Sigmoid colon (tissue), 4 donors: ENCODE data around the gene ZNF831.

Experiments
- CTCF ChIP-seq, 4 experiments: fragments of 450-650 bp in 3 of 4; fragments of 200-600 bp in 1 of 4; IDR thresholded peaks; one replicate each; pipeline ENCODE4 v1.5.1; 2016 to 2019; ENCODE audit warnings: antibody characterized with exemption in 4 of 4, mild to moderate bottlenecking in 3 of 4, moderate library complexity in 2 of 4
- EP300 ChIP-seq, 4 donors: sonication (generic); formaldehyde crosslinking; IDR thresholded peaks; one replicate each; pipeline ENCODE4 v1.6.1; 2017; ENCODE audit warnings: antibody characterized with exemption in 4 of 4
- POLR2A ChIP-seq, 2 donors: fragments of 450-650 bp; IDR thresholded peaks; one replicate each; pipeline ENCODE4 v1.6.1; 2016; ENCODE audit warnings: antibody characterized with exemption in 2 of 2, mild to moderate bottlenecking in 2 of 2, moderate library complexity in 2 of 2
- POLR2AphosphoS5 ChIP-seq, 4 donors: sonication (generic); formaldehyde crosslinking; IDR thresholded peaks; one replicate each; pipeline ENCODE4 v1.6.1; 2017; ENCODE audit warnings: antibody characterized with exemption in 4 of 4

DNA sequence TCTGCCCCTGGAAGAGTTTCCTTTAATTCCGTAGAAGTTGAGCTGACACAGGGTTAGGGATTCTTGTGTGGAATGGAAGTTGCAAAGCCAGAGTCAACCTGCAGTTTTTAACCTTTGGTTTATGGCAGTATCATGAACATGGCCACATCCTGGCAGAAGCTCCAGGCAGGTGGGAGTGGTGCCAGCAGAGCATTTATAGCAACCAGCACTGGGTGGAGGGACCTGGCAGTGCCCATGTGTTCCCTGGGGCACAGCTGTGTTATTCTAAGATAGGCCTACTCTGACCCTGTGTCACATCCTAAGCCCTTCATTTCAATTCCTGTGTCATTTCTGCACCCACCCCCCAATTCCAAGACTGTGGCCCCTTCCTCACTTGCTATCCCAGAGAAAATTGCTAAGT is 26.1 kb upstream of the ZNF831 start:
- no peak for TF ChIP-seq POLR2A (IDR thresholded peaks at IDR 0.05)
- TF ChIP-seq POLR2AphosphoS5 (IDR thresholded peaks at IDR 0.05), result no peak
- no peak for TF ChIP-seq CTCF (IDR thresholded peaks at IDR 0.05)
- TF ChIP-seq EP300 (IDR thresholded peaks at IDR 0.05), result no peak
